Esophagus squamous epithelium (tissue), 4 donors: ENCODE data around the gene RAB6B.

Source experiments
- POLR2A ChIP-seq, 4 donors: fragments of 450-650 bp; IDR thresholded peaks; one replicate each; pipeline ENCODE4 v1.6.1; 2017; ENCODE audit warnings: antibody characterized with exemption in 4 of 4, mild to moderate bottlenecking in 4 of 4, moderate library complexity in 3 of 4
- TF ChIP-seq, protein P1 (sequence below), 6 experiments: fragments of 450-650 bp in 4 of 6; fragments of 200-600 bp in 2 of 6; sonication (generic) in 2 of 6; IDR thresholded peaks; one replicate each; pipeline ENCODE4 v1.5.1; 2016 to 2019; ENCODE audit warnings: antibody characterized with exemption in 6 of 6, mild to moderate bottlenecking in 4 of 6, moderate library complexity in 4 of 6

GRCh38 chr3:133939463-133939835 is 43.8 kb upstream of the RAB6B start:
- TF ChIP-seq, protein P1, sequence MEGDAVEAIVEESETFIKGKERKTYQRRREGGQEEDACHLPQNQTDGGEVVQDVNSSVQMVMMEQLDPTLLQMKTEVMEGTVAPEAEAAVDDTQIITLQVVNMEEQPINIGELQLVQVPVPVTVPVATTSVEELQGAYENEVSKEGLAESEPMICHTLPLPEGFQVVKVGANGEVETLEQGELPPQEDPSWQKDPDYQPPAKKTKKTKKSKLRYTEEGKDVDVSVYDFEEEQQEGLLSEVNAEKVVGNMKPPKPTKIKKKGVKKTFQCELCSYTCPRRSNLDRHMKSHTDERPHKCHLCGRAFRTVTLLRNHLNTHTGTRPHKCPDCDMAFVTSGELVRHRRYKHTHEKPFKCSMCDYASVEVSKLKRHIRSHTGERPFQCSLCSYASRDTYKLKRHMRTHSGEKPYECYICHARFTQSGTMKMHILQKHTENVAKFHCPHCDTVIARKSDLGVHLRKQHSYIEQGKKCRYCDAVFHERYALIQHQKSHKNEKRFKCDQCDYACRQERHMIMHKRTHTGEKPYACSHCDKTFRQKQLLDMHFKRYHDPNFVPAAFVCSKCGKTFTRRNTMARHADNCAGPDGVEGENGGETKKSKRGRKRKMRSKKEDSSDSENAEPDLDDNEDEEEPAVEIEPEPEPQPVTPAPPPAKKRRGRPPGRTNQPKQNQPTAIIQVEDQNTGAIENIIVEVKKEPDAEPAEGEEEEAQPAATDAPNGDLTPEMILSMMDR (IDR thresholded peaks at IDR 0.05): no peak
- no peak for TF ChIP-seq POLR2A (IDR thresholded peaks at IDR 0.05)
